Right atrium auricular region (tissue), 2 donors: ENCODE results near the gene ERCC6. TPM values are rescaled to one million over a fixed set of nuclear protein-coding genes. Genes with fewer than 3 reads are reported as not detected.

Experiments used
- DNase-seq: peaks from one replicate; pipeline ENCODE4 v3.0.0-alpha.2; 2019; ENCODE audit warnings: low spot score
- H3K27ac ChIP-seq, 2 donors: fragments of 200-600 bp; sonication (generic); 1 replicate in 1 of 2; 2 replicates in 1 of 2; pipeline ENCODE4 v1.5.1; 2016 to 2019
- H3K27me3 ChIP-seq, 2 donors: fragments of 200-600 bp; sonication (generic); one replicate each; pipeline versions ENCODE4 v1.5.1 to v1.6.0; 2017 to 2019
- H3K36me3 ChIP-seq: fragments of 200-600 bp; sonication (generic); one replicate; pipeline ENCODE4 v1.5.1; 2016
- H3K4me1 ChIP-seq, 2 donors: fragments of 200-600 bp; sonication (generic); one replicate each; pipeline versions ENCODE4 v1.5.1 to v1.6.0; 2017 to 2019
- H3K4me3 ChIP-seq, 2 donors: fragments of 200-600 bp; sonication (generic); 1 replicate in 1 of 2; 2 replicates in 1 of 2; pipeline ENCODE4 v1.5.1; 2017 to 2019; ENCODE audit warnings: mild to moderate bottlenecking in 1 of 2, moderate library complexity in 1 of 2
- H3K9me3 ChIP-seq, 2 donors: fragments of 200-600 bp; sonication (generic); one replicate each; pipeline ENCODE4 v1.5.1; 2019
- total RNA-seq, 2 donors: library from RNA; depleted of rRNA; stranded (reverse); fragments of >200 nt; gene quantifications; one replicate each; pipeline ENCODE4 v1.1.0, GENCODE V29; 2016
- TF ChIP-seq, protein P1 (sequence below), 2 donors: fragments of 200-600 bp; sonication (generic); IDR thresholded peaks; one replicate each; pipeline ENCODE4 v1.5.1; 2019; ENCODE audit warnings: antibody characterized with exemption in 2 of 2

Gene ERCC6
- total RNA-seq, 2 donors from 2014 or later = 11.5 to 12.0 TPM

DNA sequence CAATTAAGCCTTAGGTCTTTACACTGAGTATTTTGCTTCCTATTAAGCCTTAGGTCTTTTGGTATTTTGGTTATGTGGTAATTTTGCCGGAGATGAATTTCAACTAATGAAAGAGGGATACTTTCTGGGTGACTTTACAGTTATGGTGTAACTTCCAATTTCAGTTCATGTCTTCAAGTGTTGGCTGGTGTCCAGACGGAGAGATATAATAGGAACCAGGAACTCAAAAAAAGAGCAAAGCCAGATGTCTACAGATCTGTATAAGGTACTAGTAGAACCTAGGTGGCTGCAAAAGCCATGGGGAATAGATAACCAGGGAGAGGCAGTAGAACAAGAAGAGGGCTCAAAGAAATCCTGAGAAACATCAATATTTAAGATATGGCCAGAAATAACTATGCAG, 12.3 kb downstream of the ERCC6 start:
- Histone ChIP-seq H3K36me3 (peaks cover 64% of the 10 kb centered on the region), H3K4me3 (no peak overlapping the region), H3K27ac (no peak overlapping the region), H3K9me3 (no peaks in the 10 kb centered on the region), H3K4me1 (peaks cover 0 to 4% of the 10 kb centered on the region in 2 donors), H3K27me3 (no peaks in the 10 kb centered on the region)
- TF ChIP-seq, protein P1, sequence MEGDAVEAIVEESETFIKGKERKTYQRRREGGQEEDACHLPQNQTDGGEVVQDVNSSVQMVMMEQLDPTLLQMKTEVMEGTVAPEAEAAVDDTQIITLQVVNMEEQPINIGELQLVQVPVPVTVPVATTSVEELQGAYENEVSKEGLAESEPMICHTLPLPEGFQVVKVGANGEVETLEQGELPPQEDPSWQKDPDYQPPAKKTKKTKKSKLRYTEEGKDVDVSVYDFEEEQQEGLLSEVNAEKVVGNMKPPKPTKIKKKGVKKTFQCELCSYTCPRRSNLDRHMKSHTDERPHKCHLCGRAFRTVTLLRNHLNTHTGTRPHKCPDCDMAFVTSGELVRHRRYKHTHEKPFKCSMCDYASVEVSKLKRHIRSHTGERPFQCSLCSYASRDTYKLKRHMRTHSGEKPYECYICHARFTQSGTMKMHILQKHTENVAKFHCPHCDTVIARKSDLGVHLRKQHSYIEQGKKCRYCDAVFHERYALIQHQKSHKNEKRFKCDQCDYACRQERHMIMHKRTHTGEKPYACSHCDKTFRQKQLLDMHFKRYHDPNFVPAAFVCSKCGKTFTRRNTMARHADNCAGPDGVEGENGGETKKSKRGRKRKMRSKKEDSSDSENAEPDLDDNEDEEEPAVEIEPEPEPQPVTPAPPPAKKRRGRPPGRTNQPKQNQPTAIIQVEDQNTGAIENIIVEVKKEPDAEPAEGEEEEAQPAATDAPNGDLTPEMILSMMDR (IDR thresholded peaks at IDR 0.05) = no peak
- no peak for DNase-seq

DNA sequence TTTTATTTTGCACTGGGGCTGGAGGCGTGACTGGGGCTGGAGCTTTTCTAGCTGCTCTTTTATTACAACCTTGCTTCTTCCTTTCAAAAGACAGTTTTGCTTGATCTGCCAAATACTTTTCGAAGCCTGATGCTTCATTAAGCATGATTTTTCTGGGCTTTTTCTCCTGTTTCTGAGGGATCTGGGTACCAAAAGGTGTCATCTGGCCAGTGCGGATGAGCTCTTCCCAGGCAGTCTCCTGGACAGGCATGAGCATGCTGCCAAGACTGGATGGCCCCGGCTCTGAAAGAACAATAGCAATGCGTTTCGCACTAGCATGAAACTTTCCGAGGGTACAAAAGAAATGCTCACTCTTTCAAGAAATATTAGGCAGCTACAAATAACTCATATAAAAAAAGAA, 14.4 kb downstream of the ERCC6 start:
- no peak for DNase-seq
- H3K36me3 ChIP-seq = peaks cover 46% of the 10 kb centered on the region
- TF ChIP-seq, protein P1 (IDR thresholded peaks at IDR 0.05) = no peak
- peaks cover 0 to 22% of the 10 kb centered on the region in 2 donors for H3K4me1 ChIP-seq
- no peaks in the 10 kb centered on the region for H3K9me3 ChIP-seq
- no peak overlapping the region for H3K4me3 ChIP-seq
- H3K27ac ChIP-seq = no peak overlapping the region
- H3K27me3 ChIP-seq = no peaks in the 10 kb centered on the region

DNA sequence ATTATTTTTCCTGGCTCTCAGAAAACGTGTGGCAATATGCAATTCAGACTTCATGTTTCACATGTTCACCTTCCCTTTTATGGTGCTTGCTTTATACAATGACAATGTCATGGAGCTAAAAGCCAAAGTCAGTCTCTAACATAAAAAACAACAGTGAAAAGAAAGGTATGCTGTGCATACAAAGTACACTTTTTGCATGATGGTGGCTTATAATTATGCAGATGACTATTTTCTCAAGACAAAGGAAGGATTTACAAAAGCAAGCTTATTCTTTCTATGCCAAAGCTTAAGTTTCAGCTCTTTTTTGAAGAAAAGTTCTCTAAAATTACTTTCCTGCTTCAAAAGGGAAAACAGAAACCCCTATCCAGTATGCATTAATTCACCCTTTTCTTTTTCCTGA, 15.6 kb downstream of the ERCC6 start:
- Histone ChIP-seq H3K9me3 (no peaks in the 10 kb centered on the region), H3K27me3 (no peaks in the 10 kb centered on the region), H3K4me3 (no peak overlapping the region), H3K27ac (no peak overlapping the region), H3K36me3 (peaks cover 35% of the 10 kb centered on the region), H3K4me1 (peaks cover 0 to 26% of the 10 kb centered on the region in 2 donors)
- no peak for DNase-seq
- TF ChIP-seq, protein P1 (IDR thresholded peaks at IDR 0.05) = no peak

DNA sequence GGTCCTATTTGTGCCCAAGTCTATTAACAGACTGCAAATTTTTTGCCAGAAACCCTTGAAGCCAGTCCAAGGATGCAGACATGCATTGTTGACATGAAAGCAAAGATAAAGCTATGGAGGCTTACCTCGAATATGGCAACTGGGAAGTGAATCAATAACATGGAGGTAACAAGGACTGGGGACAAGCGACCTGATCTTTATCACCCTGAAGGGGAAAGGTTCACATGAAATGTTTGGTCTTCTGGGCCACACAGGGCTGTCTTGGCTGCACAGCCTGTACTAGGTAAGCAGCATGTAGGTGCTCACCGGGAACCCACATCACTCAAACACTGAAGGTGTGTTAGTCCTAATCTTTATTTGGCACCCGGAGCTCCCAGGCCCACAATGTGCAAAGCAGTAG, 17.9 kb downstream of the ERCC6 start:
- TF ChIP-seq, protein P1 (IDR thresholded peaks at IDR 0.05) = no peak
- H3K36me3 ChIP-seq = peaks cover 24% of the 10 kb centered on the region
- H3K4me3 ChIP-seq = no peak overlapping the region
- peaks cover 0 to 26% of the 10 kb centered on the region in 2 donors for H3K4me1 ChIP-seq
- H3K27ac ChIP-seq = no peak overlapping the region
- DNase-seq = no peak
- H3K9me3 ChIP-seq = no peaks in the 10 kb centered on the region
- H3K27me3 ChIP-seq = no peaks in the 10 kb centered on the region

DNA sequence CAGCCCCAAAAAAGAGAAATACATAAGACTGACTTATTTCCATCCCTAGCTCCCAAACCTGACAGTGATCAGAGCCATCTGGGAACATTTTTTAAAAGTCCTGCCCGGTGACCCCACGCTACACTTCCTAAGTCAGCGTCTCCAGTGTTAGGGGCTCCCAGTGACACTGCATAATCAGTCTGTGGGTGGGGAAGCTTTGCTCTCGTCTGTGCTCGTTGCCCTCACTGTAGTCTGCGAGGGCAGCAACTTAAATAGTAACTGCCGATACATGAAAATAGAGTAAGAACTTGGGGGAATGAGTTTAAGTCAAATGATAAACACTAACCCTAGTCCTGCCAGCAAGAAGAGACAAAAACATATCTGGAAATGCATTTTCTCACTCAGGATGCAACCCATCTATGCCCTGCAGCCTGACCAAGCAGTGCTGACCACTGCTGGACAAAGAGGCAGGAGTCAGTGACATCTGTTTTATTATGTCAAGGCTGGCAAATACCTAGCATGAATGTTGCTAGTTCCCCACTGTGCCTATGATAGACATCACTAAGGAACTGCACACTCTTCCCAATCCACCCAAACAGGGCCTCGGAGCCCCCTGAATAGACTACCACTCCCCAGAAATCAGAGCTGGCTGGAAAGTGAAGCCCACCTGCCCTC, 18.7 kb downstream of the ERCC6 start:
- peaks cover 26% of the 10 kb centered on the region for H3K36me3 ChIP-seq
- H3K27me3 ChIP-seq = no peaks in the 10 kb centered on the region
- DNase-seq = no peak
- no peaks in the 10 kb centered on the region for H3K9me3 ChIP-seq
- no peak overlapping the region for H3K27ac ChIP-seq
- no peak overlapping the region for H3K4me3 ChIP-seq
- peaks cover 0 to 26% of the 10 kb centered on the region in 2 donors for H3K4me1 ChIP-seq
- TF ChIP-seq, protein P1 (IDR thresholded peaks at IDR 0.05) = no peak

GRCh38 chr10:49519717-49520116, 19.2 kb downstream of the ERCC6 start:
- Histone ChIP-seq H3K4me1 (peaks cover 0 to 25% of the 10 kb centered on the region in 2 donors), H3K36me3 (peaks cover 23% of the 10 kb centered on the region), H3K9me3 (no peaks in the 10 kb centered on the region), H3K27me3 (no peaks in the 10 kb centered on the region), H3K4me3 (no peak overlapping the region), H3K27ac (no peak overlapping the region)
- DNase-seq = no peak
- TF ChIP-seq, protein P1 (IDR thresholded peaks at IDR 0.05) = no peak
